ENCODE data around the gene FCRLA. TPM values are rescaled to one million over a fixed set of nuclear protein-coding genes. Genes with fewer than 3 reads are reported as not detected.

FCRLA gene
- total RNA-seq, 1 experiment from 2014 or later, result 0.15 TPM

GRCh38 chr1:161730050-161730564 lies 23.1 kb downstream of the FCRLA start (continued):
- TF ChIP-seq USF1 (CRISPR knock-in tag; IDR thresholded peaks at IDR 0.05), result no peak
- no peak for TF ChIP-seq TCF7 (CRISPR knock-in tag; IDR thresholded peaks at IDR 0.05; ENCODE audit: low read depth)

- POLR2A ChIA-PET, result no interaction called here
- CTCF ChIA-PET, result interaction anchor here (1.5 kb wide), 1 partner anchor 10 kb away, joined by 7 read pairs; no protein-coding TSS in a partner anchor
Measured at GRCh38 chr1:161731241-161731640, 24.2 kb downstream of the FCRLA start.

GRCh38 chr1:161731981-161732718 lies 25.1 kb downstream of the FCRLA start:
- H3K27me3 Mint-ChIP-seq (ENCODE audit: low read depth), result peaks cover 19% of the 10 kb centered on the region
- ChIA-PET POLR2A (no interaction called here), CTCF (interaction anchor here (1.1 kb wide), 1 partner anchor 9 kb away, joined by 4 read pairs; no protein-coding TSS in a partner anchor)
- no peak for DNase-seq (ENCODE audit: low spot score)
- H3K9me3 Mint-ChIP-seq, result no peaks in the 10 kb centered on the region
- no peak for ATAC-seq
- no peaks in the 10 kb centered on the region for H3K36me3 Mint-ChIP-seq
- peaks cover 40% of the 10 kb centered on the region for H3K4me1 Mint-ChIP-seq
- TF ChIP-seq IRF1 (CRISPR knock-in tag; IDR thresholded peaks at IDR 0.05) (no peak), GABPB1 (CRISPR knock-in tag; IDR thresholded peaks at IDR 0.05) (no peak), NR2C2 (CRISPR knock-in tag; IDR thresholded peaks at IDR 0.05) (no peak), ZNF263 (CRISPR knock-in tag; IDR thresholded peaks at IDR 0.05; ENCODE audit: low read depth) (no peak), JAZF1 (CRISPR knock-in tag; IDR thresholded peaks at IDR 0.05) (no peak), ZNF416 (CRISPR knock-in tag; IDR thresholded peaks at IDR 0.05) (no peak)
- no peak overlapping the region for H3K27ac Mint-ChIP-seq
- no peak overlapping the region for H3K4me3 Mint-ChIP-seq

More at GRCh38 chr1:161731241-161731640, 24.2 kb downstream of the FCRLA start:
- no peak overlapping the region for H3K27ac Mint-ChIP-seq
- ATAC-seq (no peak), DNase-seq (ENCODE audit: low spot score) (no peak)
- TF ChIP-seq IRF1 (CRISPR knock-in tag; IDR thresholded peaks at IDR 0.05), result no peak
- no peak for TF ChIP-seq FOXP4 (CRISPR knock-in tag; IDR thresholded peaks at IDR 0.05)
- TF ChIP-seq ETV6 (CRISPR knock-in tag; IDR thresholded peaks at IDR 0.05), result no peak
- TF ChIP-seq JUN (CRISPR knock-in tag; IDR thresholded peaks at IDR 0.05), result no peak
- TF ChIP-seq HMGXB4 (CRISPR knock-in tag; IDR thresholded peaks at IDR 0.05), result no peak
- no peak for TF ChIP-seq NR2C2 (CRISPR knock-in tag; IDR thresholded peaks at IDR 0.05)
- no peak for TF ChIP-seq ZNF423 (CRISPR knock-in tag; IDR thresholded peaks at IDR 0.05)
- no peak for TF ChIP-seq ZNF317 (CRISPR knock-in tag; IDR thresholded peaks at IDR 0.05; ENCODE audit: borderline replicate concordance, low read depth)
- TF ChIP-seq TEAD1 (CRISPR knock-in tag; IDR thresholded peaks at IDR 0.05), result no peak
- TF ChIP-seq ZNF396 (CRISPR knock-in tag; IDR thresholded peaks at IDR 0.05; ENCODE audit: borderline replicate concordance), result no peak
- no peak for TF ChIP-seq TCF7 (CRISPR knock-in tag; IDR thresholded peaks at IDR 0.05; ENCODE audit: low read depth)
- H3K27me3 Mint-ChIP-seq (ENCODE audit: low read depth), result peaks cover 23% of the 10 kb centered on the region
- peaks cover 33% of the 10 kb centered on the region for H3K4me1 Mint-ChIP-seq
- no peaks in the 10 kb centered on the region for H3K36me3 Mint-ChIP-seq
- H3K9me3 Mint-ChIP-seq, result no peaks in the 10 kb centered on the region
- H3K4me3 Mint-ChIP-seq, result no peak overlapping the region
